Endothelial cell of umbilical vein (primary cell): Measurements from ENCODE around the gene PLEKHG2. TPM values are rescaled to one million over a fixed set of nuclear protein-coding genes. Genes with fewer than 3 reads are reported as not detected.

Experiments used
- BruUV-seq: library from RNA; stranded (reverse); fragments of 400-500 nt; replicated peaks from 2 replicates; lab custom pipeline; 2021; lab: Mats Ljungman, UMichigan
- CTCF ChIA-PET: fragments of 300-600, 350-600 bp; sonication (Branson Sonifier 250); formaldehyde crosslinking; loops from one replicate; lab custom pipeline; 2021; ENCODE audit warnings: antibody characterized with exemption, inconsistent platforms; lab: Charles Lee
- POLR2A ChIA-PET: fragments of 300-600, 350-600 bp; sonication (Branson Sonifier 250); formaldehyde crosslinking; loops from one replicate; lab custom pipeline; 2021; ENCODE audit warnings: antibody characterized with exemption, inconsistent platforms; lab: Charles Lee
- DNase-seq: peaks from one replicate; pipeline ENCODE4 v3.0.0-alpha.2; 2011; ENCODE audit warnings: low read depth, low spot score
- FAIRE-seq: peaks from 2 replicates; lab custom pipeline; 2011; peaks lifted over from hg19 to GRCh38; lab: Jason Lieb, UNC
- H2AFZ ChIP-seq: 2 replicates; pipeline ENCODE4 v1.6.0; 2012; ENCODE audit warnings: low read depth, low read length, control low read depth, inconsistent platforms
- H3K27ac ChIP-seq: 2 replicates; pipeline ENCODE4 v1.5.1; 2011; ENCODE audit warnings: low read depth, mild to moderate bottlenecking, control low read depth, low read length, moderate library complexity; ENCODE audit not compliant: insufficient read depth
- H3K27me3 ChIP-seq, 2 experiments: 2 replicates each; pipeline versions ENCODE4 v1.6.0 to v1.6.1; 2011; ENCODE audit warnings: low read length in 2 of 2, mixed read lengths in 1 of 2; ENCODE audit not compliant: control insufficient read depth in 2 of 2, insufficient read depth in 2 of 2
- H3K36me3 ChIP-seq, 2 experiments: 2 replicates in 1 of 2; 3 replicates in 1 of 2; pipeline ENCODE4 v1.5.1; 2011; ENCODE audit warnings: low read length in 2 of 2, mild to moderate bottlenecking in 1 of 2, moderate library complexity in 1 of 2; ENCODE audit not compliant: control insufficient read depth in 2 of 2, insufficient read depth in 2 of 2; ENCODE audit errors: extremely low read depth in 1 of 2
- H3K4me1 ChIP-seq: 3 replicates; pipeline ENCODE4 v1.5.1; 2011; ENCODE audit warnings: mild to moderate bottlenecking, low read length; ENCODE audit not compliant: control insufficient read depth, insufficient read depth; ENCODE audit errors: extremely low read depth
- H3K4me2 ChIP-seq: 2 replicates; pipeline ENCODE4 v1.6.1; 2011; ENCODE audit warnings: low read length, control low read depth, mixed read lengths; ENCODE audit not compliant: insufficient read depth
- H3K4me3 ChIP-seq, 3 experiments: fragments of 200-600 bp in 1 of 3; sonication (generic), shearing (Covaris generic) in 1 of 3; replicated peaks in 1 of 3; 2 replicates each; pipeline ENCODE4 v1.5.1; 2011 to 2016; ENCODE audit warnings: control low read depth in 3 of 3, low read length in 3 of 3, mild to moderate bottlenecking in 2 of 3, inconsistent platforms in 1 of 3, low read depth in 1 of 3, moderate library complexity in 1 of 3; ENCODE audit not compliant: insufficient read depth in 1 of 3
- H3K79me2 ChIP-seq: 2 replicates; pipeline ENCODE4 v1.6.0; 2012; ENCODE audit warnings: low read length, inconsistent platforms; ENCODE audit not compliant: control insufficient read depth, insufficient read depth
- H3K9ac ChIP-seq: replicated peaks from 2 replicates; pipeline ENCODE3; 2011; ENCODE audit warnings: low read length, control low read depth; ENCODE audit not compliant: insufficient read depth; ENCODE audit errors: extremely low read depth
- H3K9me1 ChIP-seq: replicated peaks from 3 replicates; pipeline ENCODE4 v1.6.0; 2011; ENCODE audit warnings: mild to moderate bottlenecking, low read length; ENCODE audit not compliant: control insufficient read depth, insufficient read depth; ENCODE audit errors: extremely low read depth
- H3K9me3 ChIP-seq: replicated peaks from 2 replicates; pipeline ENCODE4 v1.5.1; 2012; ENCODE audit warnings: low read length, inconsistent platforms; ENCODE audit not compliant: control insufficient read depth, insufficient read depth
- H4K20me1 ChIP-seq: replicated peaks from 2 replicates; pipeline ENCODE3; 2011; ENCODE audit warnings: mild to moderate bottlenecking, low read length; ENCODE audit not compliant: control insufficient read depth, insufficient read depth; ENCODE audit errors: extremely low read depth
- CTCF ChIP-seq, 2 donors: IDR thresholded peaks; 1 replicate in 1 of 2; 2 replicates in 1 of 2; pipeline ENCODE4 v1.5.1; 2011; ENCODE audit warnings: low read length in 2 of 2, mild to moderate bottlenecking in 2 of 2, moderate library complexity in 2 of 2, control low read depth in 1 of 2, inconsistent platforms in 1 of 2, low read depth in 1 of 2; ENCODE audit not compliant: insufficient read depth in 1 of 2; ENCODE audit errors: extremely low read depth in 1 of 2
- EZH2 ChIP-seq: IDR thresholded peaks from 2 replicates; pipeline ENCODE4 v1.6.1; 2012; ENCODE audit warnings: borderline replicate concordance, low read depth, mild to moderate bottlenecking, moderate library complexity, low read length, inconsistent platforms; ENCODE audit not compliant: severe bottlenecking
- FOS ChIP-seq: IDR thresholded peaks from 2 replicates; pipeline ENCODE4 v1.6.1; 2011; ENCODE audit warnings: mild to moderate bottlenecking, low read length, moderate library complexity, borderline replicate concordance; ENCODE audit not compliant: insufficient read depth
- GATA2 ChIP-seq: IDR thresholded peaks from 2 replicates; pipeline ENCODE4 v1.7.0; 2011; ENCODE audit warnings: low read depth, mild to moderate bottlenecking, moderate library complexity, mixed read lengths, low read length; ENCODE audit not compliant: insufficient read length, insufficient read depth
- JUN ChIP-seq: IDR thresholded peaks from 2 replicates; pipeline ENCODE4 v1.6.1; 2011; ENCODE audit warnings: borderline replicate concordance, low read depth; ENCODE audit not compliant: insufficient read length, insufficient read depth
- MYC ChIP-seq: IDR thresholded peaks from one replicate; pipeline ENCODE4 v1.6.1; 2011; ENCODE audit warnings: mild to moderate bottlenecking, low read depth, low read length
- POLR2A ChIP-seq: IDR thresholded peaks from 2 replicates; pipeline ENCODE4 v1.6.1; 2012; ENCODE audit warnings: low read depth, mild to moderate bottlenecking, control low read depth, low read length
- POLR2AphosphoS5 ChIP-seq: IDR thresholded peaks from 2 replicates; pipeline ENCODE4 v1.6.1; 2012; ENCODE audit warnings: low read depth, mild to moderate bottlenecking, control low read depth, low read length, moderate library complexity; ENCODE audit not compliant: insufficient read depth
- dilution Hi-C: fragments of 300-500 bp; cut with MboI; formaldehyde crosslinking; loops from one replicate; pipeline ENCODE4 v1.15.0; 2019; ENCODE audit warnings: low sequenced_read_pairs; ENCODE audit not compliant: extremely low pct_ligation_motif_present
- intact Hi-C: fragments of 100-400 bp; cut with micrococcal nuclease; formaldehyde crosslinking; loops from one replicate; pipeline ENCODE4 v1.10.0; 2022
- polyA plus RNA-seq, 4 experiments: library from polyadenylated mRNA; depleted of rRNA in 3 of 4; stranded (reverse) in 3 of 4; unstranded in 1 of 4; fragments of >200 nt; gene quantifications; 2 replicates each; pipeline versions ENCODE4 v1.2.1 to v1.2.3, GENCODE V29; 2011 to 2012; ENCODE audit warnings: missing spikeins in 1 of 4
- total RNA-seq: library from RNA; stranded (reverse); gene quantifications from 2 replicates; pipeline ENCODE4 v1.2.3, GENCODE V29; 2021
- TF ChIP-seq, protein P1 (sequence below): IDR thresholded peaks from 2 replicates; pipeline ENCODE4 v1.6.1; 2011; ENCODE audit not compliant: insufficient read depth, insufficient read length

The PLEKHG2 gene
- total and polyA plus RNA-seq, 2 donors (not counting 3 experiments of a cell fraction or from before 2014, with no cell fraction given), result 44.7 to 74.1 TPM

- TF ChIP-seq JUN (no peak), POLR2AphosphoS5 (no peak)
- TF ChIP-seq, protein P1, sequence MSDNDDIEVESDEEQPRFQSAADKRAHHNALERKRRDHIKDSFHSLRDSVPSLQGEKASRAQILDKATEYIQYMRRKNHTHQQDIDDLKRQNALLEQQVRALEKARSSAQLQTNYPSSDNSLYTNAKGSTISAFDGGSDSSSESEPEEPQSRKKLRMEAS, result no peak
- Histone ChIP-seq H4K20me1 (no peaks in the 10 kb centered on the region), H3K4me1 (peaks cover 8% of the 10 kb centered on the region), H3K9me1 (no peaks in the 10 kb centered on the region), H3K27me3 (no peaks in the 10 kb centered on the region), H3K36me3 (peaks cover 11 to 31% of the 10 kb centered on the region in 2 experiments), H3K79me2 (no peaks in the 10 kb centered on the region), H3K4me2 (no peak overlapping the region), H3K9ac (no peak overlapping the region), H2AFZ (no peak overlapping the region), H3K9me3 (no peaks in the 10 kb centered on the region), H3K4me3 (no peak overlapping the region), H3K27ac (no peak overlapping the region)
- CTCF ChIA-PET, result no interaction called here
- dilution Hi-C loops (no loop called here), intact Hi-C loops (no loop called here)
- POLR2A ChIA-PET, result interaction anchor here (2.2 kb wide), 1 partner anchor 11 kb away, joined by 9 read pairs; the partner anchor contains the start of gene RPS16
- no peak for DNase-seq
- no peak for FAIRE-seq
- BruUV-seq, result no TSS peak
Observed at GRCh38 chr19:39424934-39425333, 12.5 kb downstream of the PLEKHG2 start.

DNA sequence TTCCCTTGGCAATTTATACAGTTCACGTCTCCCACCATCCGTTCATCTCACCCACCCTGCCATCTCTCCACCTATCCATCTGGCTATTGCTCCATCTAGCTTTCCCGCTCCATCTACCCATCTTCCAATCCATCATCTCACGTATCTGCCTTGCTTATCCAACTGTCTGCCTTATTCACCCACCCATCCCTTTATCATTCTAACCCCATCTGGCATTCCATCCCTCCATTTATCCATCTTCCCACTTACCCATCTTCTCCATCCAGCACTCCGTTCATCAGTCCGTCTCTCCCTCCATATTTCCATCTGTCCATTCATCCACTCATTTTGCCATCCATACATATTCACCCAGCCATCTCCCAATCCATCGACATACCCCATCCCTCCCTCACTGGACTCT, 13.3 kb downstream of the PLEKHG2 start:
- Histone ChIP-seq H3K27me3 (no peaks in the 10 kb centered on the region), H3K27ac (no peak overlapping the region), H3K9me3 (no peaks in the 10 kb centered on the region), H3K4me2 (no peak overlapping the region), H2AFZ (no peak overlapping the region), H3K36me3 (peaks cover 11 to 28% of the 10 kb centered on the region in 2 experiments), H3K79me2 (no peaks in the 10 kb centered on the region), H3K9ac (no peak overlapping the region), H3K9me1 (no peaks in the 10 kb centered on the region), H3K4me3 (no peak overlapping the region), H3K4me1 (peaks cover 12% of the 10 kb centered on the region), H4K20me1 (no peaks in the 10 kb centered on the region)
- intact Hi-C loops (no loop called here), dilution Hi-C loops (no loop called here)
- TF ChIP-seq JUN (no peak), POLR2A (no peak), FOS (no peak), CTCF (IDR thresholded peaks at IDR 0.05; ENCODE audit: extremely low read depth in 1 of 2, insufficient read depth in 1 of 2, low read depth in 1 of 2, low read length in 2 of 2) (no peak), GATA2 (no peak), POLR2AphosphoS5 (no peak), EZH2 (no peak), MYC (no peak)
- TF ChIP-seq, protein P1, result no peak
- no TSS peak for BruUV-seq
- ChIA-PET POLR2A (no interaction called here), CTCF (interaction anchor here (5.2 kb wide), 1 partner anchor 12 kb away, joined by 29 read pairs; no protein-coding TSS in a partner anchor)
- FAIRE-seq, result no peak
- no peak for DNase-seq
